Memory B cell (primary cell): ENCODE measurements around the gene PI4K2B.
"Not testable (repeated sequence)": the region's sequence is repeated elsewhere in the genome, so short reads cannot be mapped to it uniquely, and the experiment has no call there.

ENCODE experiments used
- ATAC-seq: fragments of 150-1000 bp; cut with Tn5 transposase; 2 replicates; pipeline ENCODE4 v1.10.0; 2021; ENCODE audit warnings: low read depth, mild to moderate bottlenecking, moderate library complexity
- DNase-seq, 2 donors: peaks; one replicate each; pipeline ENCODE4 v3.0.0; 2022; ENCODE audit warnings: low spot score in 2 of 2
- H3K27ac Mint-ChIP-seq: one replicate; pipeline ENCODE4 v1.8.0; 2022; ENCODE audit warnings: mild to moderate bottlenecking, moderate library complexity, mixed read lengths
- H3K27me3 Mint-ChIP-seq: one replicate; pipeline ENCODE4 v1.8.0; 2022; ENCODE audit warnings: mixed read lengths
- H3K36me3 Mint-ChIP-seq: one replicate; pipeline ENCODE4 v1.8.0; 2022; ENCODE audit warnings: mild to moderate bottlenecking, mixed read lengths
- H3K4me1 Mint-ChIP-seq: one replicate; pipeline ENCODE4 v1.8.0; 2022; ENCODE audit warnings: mixed read lengths
- H3K4me3 Mint-ChIP-seq: one replicate; pipeline ENCODE4 v1.8.0; 2022; ENCODE audit warnings: mild to moderate bottlenecking, moderate library complexity, mixed read lengths
- H3K9me3 Mint-ChIP-seq: one replicate; pipeline ENCODE4 v1.8.0; 2022; ENCODE audit warnings: mixed read lengths

The PI4K2B gene

DNA sequence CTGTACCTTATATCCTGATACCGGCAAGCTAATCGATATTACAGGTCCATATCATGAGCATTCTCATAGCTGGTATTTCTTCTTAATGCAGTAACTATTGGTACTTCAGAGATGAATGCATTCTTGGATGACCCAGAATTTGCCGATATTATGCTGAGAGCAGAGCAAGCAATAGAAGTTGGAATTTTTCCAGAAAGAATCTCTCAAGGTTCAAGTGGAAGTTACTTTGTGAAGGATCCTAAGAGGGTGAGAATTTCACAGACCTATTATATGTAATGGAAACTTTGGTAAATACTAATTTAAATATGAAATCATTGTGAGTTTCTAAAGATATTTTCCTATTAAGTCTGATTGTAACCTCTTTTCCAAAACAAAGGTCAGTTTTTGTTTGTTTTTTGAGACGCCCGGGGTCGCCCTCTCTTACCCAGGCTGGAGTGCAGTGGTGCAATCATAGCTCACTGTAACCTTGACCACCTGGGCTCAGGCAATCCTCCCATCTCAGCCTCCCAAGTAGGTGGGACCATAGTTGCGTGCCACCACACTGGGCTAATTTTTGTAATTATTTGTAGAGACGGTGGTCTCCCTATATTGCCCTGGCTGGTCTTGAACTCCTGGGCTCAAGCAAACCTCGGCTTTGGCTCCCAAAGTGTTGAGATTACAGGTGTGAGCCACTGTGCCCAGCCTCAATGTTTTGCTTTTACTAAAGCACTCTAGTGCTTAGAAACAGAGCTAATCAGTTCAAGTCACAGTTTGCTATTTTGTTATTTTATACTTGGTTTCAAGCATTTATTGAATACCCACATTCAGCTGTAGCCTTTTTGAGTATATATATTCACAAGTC lies 18.6 kb downstream of the PI4K2B start:
- Mint-ChIP-seq H3K4me1 (peaks cover 22% of the 10 kb centered on the region), H3K27me3 (no peaks in the 10 kb centered on the region), H3K4me3 (no peak overlapping the region), H3K36me3 (peaks cover 22% of the 10 kb centered on the region), H3K9me3 (peaks cover 4% of the 10 kb centered on the region), H3K27ac (peak overlapping the region; percentile 19)
- ATAC-seq, result peak; percentile 8
- DNase-seq, result no peak

DNA sequence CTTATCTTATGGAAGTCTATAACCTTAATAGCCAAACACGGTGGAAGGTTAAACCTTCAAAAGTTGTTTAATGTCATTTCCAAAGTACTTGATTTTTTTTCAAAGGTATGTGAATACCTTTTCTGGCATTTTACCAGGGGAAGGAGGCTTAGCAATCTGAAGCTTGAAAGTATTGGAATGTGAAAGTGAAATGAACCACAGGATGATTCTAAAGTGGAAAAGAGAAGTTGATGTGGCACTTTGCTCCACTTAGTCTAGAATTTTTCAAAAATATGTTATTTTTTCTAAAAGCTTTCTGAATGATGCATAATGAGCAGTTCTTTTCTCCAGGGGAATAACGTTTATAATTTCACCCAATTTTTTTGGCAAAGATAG lies 19.2 kb downstream of the PI4K2B start:
- Mint-ChIP-seq H3K36me3 (peaks cover 21% of the 10 kb centered on the region), H3K27ac (no peak overlapping the region), H3K27me3 (no peaks in the 10 kb centered on the region), H3K4me3 (no peak overlapping the region), H3K9me3 (peaks cover 4% of the 10 kb centered on the region), H3K4me1 (peaks cover 22% of the 10 kb centered on the region)
- no peak for DNase-seq
- peak; percentile 63 for ATAC-seq

DNA sequence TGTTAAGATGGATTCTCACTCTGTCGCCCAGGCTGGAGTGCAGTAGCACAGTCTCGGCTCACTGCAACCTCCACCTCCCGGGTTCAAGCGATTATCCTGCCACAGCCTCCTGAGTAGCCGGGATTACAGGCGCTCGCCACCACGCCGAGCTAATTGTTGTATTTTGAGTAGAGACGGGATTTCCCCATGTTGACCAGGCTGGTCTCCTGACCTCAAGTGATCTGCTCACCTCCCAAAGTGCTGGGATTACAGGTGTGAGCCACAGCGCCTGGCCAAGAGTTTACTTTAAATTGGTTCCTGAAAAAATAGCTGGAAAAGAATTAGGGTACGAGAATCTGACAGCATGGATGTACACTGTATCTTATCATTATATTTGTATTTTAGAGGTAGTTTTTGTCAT lies 20.0 kb downstream of the PI4K2B start:
- DNase-seq, H3K4me3 Mint-ChIP-seq, H3K9me3 Mint-ChIP-seq, ATAC-seq, H3K27ac Mint-ChIP-seq, H3K27me3 Mint-ChIP-seq: not testable (repeated sequence)
- Mint-ChIP-seq H3K4me1 (peaks cover 18% of the 10 kb centered on the region), H3K36me3 (peaks cover 18% of the 10 kb centered on the region)

DNA sequence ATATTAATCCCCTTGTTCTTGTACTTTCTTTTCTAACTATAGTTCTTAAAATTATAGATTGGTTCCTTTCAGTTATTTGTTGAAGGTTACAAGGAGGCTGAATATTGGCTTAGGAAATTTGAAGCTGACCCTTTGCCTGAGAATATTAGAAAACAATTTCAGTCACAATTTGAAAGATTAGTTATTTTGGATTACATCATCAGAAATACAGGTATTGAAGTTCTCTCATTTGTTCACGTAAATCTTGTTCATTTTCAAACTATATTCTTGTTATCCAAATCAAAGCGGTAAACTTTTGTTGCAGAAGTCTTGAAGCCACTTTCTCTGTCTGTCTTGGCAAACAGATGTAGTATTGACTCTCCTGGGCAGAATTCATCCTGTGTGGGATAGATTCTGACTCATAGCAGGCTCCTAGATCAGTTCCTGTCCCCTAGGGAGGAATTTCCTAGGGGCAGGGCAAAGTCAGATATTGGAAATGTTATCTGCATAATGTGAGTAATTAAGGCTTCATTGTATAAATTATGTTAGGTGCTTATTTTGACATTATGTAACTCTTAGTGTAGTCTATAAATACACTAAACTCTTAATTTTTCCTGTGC lies 25.2 kb downstream of the PI4K2B start:
- peaks cover 20% of the 10 kb centered on the region for H3K36me3 Mint-ChIP-seq
- H3K27me3 Mint-ChIP-seq, result no peaks in the 10 kb centered on the region
- H3K9me3 Mint-ChIP-seq, result no peaks in the 10 kb centered on the region
- H3K4me3 Mint-ChIP-seq, result no peak overlapping the region
- H3K4me1 Mint-ChIP-seq, result no peaks in the 10 kb centered on the region
- ATAC-seq, result no peak
- DNase-seq, result no peak
- H3K27ac Mint-ChIP-seq, result no peak overlapping the region

DNA sequence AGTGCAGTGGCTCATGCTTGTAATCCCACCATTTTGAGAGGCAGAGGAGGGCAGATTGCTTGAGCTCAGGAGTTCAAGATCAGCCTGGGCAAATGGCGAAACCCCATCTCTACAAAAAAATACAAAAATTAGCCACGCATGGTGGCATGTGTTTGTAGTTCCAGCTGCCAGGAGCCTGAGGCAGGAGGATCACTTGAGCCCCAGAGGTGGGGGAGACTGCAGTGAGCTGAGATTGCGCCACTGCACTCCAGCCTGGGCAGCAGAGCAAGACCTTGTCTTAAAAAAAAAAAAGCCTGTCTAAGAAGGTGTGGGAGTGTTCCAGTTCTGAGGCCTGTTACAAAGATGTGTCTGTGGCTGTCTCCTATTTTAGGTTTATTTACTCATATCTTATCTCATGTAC lies 38.0 kb downstream of the PI4K2B start:
- no peak overlapping the region for H3K4me3 Mint-ChIP-seq
- DNase-seq, result no peak
- no peak overlapping the region for H3K27ac Mint-ChIP-seq
- no peaks in the 10 kb centered on the region for H3K9me3 Mint-ChIP-seq
- H3K36me3 Mint-ChIP-seq, result peaks cover 27% of the 10 kb centered on the region
- ATAC-seq, result no peak
- no peaks in the 10 kb centered on the region for H3K27me3 Mint-ChIP-seq
- H3K4me1 Mint-ChIP-seq, result no peaks in the 10 kb centered on the region

DNA sequence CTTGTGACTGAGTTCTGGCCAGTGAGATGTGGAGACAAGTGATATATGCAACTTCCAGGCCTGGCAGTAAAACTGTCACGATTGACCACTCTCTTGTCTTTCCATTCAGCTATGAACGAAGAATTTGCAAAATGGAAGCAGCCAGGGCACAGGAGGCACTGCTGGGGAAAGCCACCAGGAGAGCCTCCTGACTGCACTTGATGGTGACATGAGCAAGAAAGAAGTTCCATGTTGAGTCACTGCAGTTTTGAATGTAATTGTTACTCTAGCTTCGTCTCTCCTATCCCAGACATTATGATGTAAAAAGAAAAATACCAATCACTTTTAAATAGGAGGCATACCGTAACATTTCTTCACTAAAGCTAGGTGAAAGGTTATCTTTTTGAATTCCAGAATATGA lies 46.4 kb downstream of the PI4K2B start:
- Mint-ChIP-seq H3K4me1 (no peaks in the 10 kb centered on the region), H3K27me3 (no peaks in the 10 kb centered on the region), H3K4me3 (no peak overlapping the region), H3K27ac (no peak overlapping the region), H3K36me3 (peaks cover 8% of the 10 kb centered on the region), H3K9me3 (no peaks in the 10 kb centered on the region)
- ATAC-seq (no peak), DNase-seq (no peak)

DNA sequence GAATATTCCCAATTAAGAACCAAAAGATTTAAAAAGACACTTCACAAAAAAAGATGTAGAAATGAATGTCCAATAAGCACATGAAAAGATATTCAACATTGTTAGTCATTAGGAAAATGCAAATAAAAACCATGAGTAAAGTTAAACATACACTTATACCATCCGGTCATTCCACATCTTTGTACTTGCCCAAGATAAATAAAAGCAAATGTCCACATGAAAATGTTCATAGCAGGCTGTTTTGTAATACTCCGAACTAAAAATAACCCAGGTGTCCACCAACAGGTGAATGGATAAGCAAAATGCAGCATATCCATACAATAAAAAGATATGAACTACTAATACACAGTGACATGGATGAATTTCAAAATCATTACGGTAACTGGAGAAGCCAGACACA lies 50.1 kb downstream of the PI4K2B start:
- H3K9me3 Mint-ChIP-seq, result peaks cover 9% of the 10 kb centered on the region
- no peak overlapping the region for H3K27ac Mint-ChIP-seq
- H3K27me3 Mint-ChIP-seq, result no peaks in the 10 kb centered on the region
- no peak overlapping the region for H3K4me3 Mint-ChIP-seq
- ATAC-seq, result no peak
- no peaks in the 10 kb centered on the region for H3K4me1 Mint-ChIP-seq
- DNase-seq, result no peak
- H3K36me3 Mint-ChIP-seq, result peaks cover 15% of the 10 kb centered on the region

DNA sequence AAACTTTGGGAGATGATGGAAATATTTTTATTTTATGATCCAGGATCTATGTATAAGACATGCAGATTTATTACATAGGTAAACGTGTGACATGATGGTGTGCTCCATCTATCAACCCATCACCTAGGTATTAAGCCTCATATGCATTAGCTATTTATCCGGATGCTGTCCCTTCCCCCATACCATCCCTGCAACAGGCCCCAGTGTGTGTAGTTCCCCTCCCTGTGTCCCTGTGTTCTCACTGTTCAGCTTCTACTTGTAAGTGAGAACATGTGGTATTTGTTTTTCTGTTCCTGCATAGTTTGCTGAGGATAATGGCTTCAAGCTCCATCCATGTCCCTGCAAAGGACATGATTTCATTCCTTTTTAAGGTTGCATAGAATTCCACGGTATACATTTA lies 50.6 kb downstream of the PI4K2B start:
- DNase-seq (no peak), ATAC-seq (no peak)
- no peaks in the 10 kb centered on the region for H3K4me1 Mint-ChIP-seq
- H3K4me3 Mint-ChIP-seq, result no peak overlapping the region
- peaks cover 15% of the 10 kb centered on the region for H3K36me3 Mint-ChIP-seq
- H3K9me3 Mint-ChIP-seq, result peaks cover 9% of the 10 kb centered on the region
- no peak overlapping the region for H3K27ac Mint-ChIP-seq
- H3K27me3 Mint-ChIP-seq, result no peaks in the 10 kb centered on the region

DNA sequence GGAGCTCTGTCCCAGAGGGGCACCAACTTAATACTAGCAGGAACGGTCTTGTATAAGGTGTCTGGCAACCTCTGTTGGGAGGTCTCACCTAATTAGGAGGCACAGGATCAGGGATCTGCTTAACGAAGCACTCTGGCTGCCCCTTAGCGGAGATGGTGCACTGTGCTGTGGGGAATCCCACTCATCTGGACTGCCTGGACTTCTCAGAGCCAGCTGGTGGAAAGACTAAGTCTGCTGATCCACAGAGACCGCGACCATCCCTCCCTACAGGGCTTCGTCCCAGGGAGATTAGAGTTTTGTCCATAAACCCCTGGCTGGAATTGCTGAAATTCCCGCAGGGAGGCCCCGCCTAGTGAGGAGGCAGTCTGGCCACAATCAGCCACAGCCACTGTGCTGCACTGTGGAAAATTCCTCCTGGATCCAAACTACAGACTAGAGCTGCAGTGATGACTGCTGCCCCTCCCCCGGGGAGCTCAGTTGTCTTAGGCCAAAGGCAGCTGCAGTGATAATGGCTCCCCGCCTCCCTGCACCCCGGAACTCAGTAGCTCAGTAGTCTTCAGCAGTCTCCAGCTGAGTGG lies 56.7 kb downstream of the PI4K2B start:
- Mint-ChIP-seq H3K36me3 (peaks cover 10% of the 10 kb centered on the region), H3K27ac (no peak overlapping the region), H3K4me1 (no peaks in the 10 kb centered on the region), H3K27me3 (no peaks in the 10 kb centered on the region), H3K9me3 (peaks cover 9% of the 10 kb centered on the region), H3K4me3 (no peak overlapping the region)
- DNase-seq (no peak), ATAC-seq (no peak)

DNA sequence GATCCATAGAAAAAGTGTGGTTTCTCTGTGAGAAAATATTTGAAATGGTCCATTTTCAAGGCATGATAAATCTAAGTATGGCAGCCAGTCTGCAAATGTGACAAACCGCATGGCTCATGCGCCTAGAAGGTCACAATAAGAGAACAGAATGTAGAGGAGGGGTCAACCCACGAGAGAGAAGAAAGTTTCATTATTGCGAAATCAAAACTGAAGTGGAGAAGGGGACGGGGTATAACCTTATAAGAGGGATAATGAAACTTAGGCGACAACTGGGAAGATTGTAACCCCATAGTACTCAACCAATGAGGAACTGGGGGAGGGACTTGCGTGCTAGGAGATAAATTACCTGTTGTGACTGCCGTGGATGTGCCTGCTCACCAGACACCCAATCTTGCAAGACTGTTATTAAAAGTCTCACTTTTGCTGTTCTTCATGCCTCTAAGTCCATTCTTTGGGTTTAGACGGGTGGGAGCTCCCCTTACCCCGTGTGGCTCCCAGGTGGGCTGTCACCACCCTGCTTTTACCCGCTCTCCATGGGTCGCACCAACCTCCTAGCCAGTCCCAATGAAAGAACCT lies 57.4 kb downstream of the PI4K2B start:
- no peak overlapping the region for H3K4me3 Mint-ChIP-seq
- H3K27ac Mint-ChIP-seq, result no peak overlapping the region
- ATAC-seq (no peak), DNase-seq (no peak)
- H3K36me3 Mint-ChIP-seq, result peaks cover 10% of the 10 kb centered on the region
- no peaks in the 10 kb centered on the region for H3K27me3 Mint-ChIP-seq
- no peaks in the 10 kb centered on the region for H3K4me1 Mint-ChIP-seq
- H3K9me3 Mint-ChIP-seq, result peaks cover 9% of the 10 kb centered on the region

DNA sequence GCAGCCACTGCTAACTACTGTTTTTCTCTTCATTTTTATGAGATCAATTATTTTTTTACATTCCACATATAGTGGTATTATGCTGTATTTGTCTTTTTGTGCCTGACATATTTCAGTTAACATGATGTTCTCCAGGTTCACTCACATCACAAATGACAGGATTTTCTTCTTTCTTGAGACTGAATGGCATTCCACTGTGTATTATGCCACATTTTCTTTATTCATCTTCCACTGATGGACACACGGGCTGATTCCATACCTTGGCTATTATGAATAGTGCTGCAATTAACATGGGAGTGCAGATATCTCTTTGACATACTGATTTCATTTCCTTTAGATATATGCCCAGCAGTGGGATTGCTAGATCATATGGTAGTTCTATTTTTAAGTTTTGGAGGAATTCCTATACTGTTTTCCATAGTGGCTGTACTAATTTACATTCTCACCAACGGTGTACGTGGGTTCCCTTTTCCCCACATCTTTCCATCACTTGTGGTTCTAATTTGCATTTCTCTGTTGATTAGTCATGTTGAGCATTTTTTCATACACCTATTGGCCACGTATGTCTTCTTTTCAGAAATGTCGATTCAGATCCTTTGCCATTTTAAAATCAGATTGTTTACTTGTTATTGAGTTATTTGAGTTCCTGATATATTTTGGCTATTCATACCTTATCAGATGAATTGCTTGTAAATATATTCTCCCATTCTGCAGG lies 63.9 kb downstream of the PI4K2B start:
- Mint-ChIP-seq H3K9me3 (no peaks in the 10 kb centered on the region), H3K36me3 (no peaks in the 10 kb centered on the region), H3K4me1 (peaks cover 8% of the 10 kb centered on the region), H3K27ac (no peak overlapping the region), H3K27me3 (peaks cover 2% of the 10 kb centered on the region), H3K4me3 (no peak overlapping the region)
- ATAC-seq (no peak), DNase-seq (no peak)

DNA sequence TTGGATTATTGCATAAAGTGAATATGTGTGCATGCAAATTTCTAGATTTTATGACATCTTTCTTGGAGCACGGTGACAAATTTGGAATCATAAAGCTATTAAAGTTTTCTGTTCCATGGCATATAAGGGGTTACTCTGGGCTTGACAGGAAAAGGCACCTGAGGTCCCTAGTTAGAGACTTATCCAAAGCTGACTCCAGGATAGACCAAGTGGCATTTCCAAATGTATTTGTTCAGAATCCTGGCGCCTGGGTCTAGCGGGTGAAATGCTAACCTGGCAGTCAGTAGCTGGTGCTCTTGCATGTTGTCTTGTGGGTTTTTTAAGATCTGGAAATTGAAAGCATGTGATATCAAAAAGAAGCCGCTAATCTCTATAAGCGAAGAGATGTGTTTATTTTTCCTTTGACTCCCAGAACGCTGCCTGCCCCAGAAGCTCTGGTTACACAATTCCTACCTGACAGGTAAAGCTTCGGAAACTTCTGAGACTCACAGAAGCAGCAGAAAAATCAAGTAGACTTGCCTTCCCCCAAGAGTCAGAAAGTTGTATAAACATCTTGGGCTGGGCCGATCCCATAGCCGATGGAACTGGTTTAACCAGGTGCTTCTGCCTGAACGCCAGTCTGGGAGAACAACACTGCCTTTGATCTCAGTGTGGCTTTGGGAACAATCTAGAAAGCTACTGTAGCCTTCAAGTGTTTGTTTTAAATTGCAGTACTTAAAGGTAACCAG lies 65.8 kb downstream of the PI4K2B start:
- ATAC-seq (no peak), DNase-seq (no peak)
- Mint-ChIP-seq H3K4me3 (no peak overlapping the region), H3K27me3 (peaks cover 3% of the 10 kb centered on the region), H3K27ac (no peak overlapping the region), H3K9me3 (no peaks in the 10 kb centered on the region), H3K4me1 (peaks cover 8% of the 10 kb centered on the region), H3K36me3 (no peaks in the 10 kb centered on the region)

DNA sequence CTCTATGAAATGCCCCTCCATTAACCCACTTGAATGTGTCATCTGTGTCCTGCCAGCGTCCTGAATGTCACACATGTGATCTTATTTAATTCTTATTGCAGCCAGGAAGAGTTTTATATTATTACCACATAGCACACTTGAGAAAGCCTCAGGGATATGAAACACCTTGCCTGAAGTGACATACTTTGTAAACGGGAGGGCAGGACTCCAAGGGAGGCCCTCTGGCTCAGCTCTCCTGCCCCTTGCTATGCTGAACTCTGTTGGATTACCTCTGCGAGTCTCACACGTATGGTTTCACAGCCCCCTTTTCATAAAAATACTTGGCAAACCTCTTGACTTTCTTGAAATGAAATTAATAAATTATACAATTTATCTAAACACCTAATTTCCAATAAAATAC lies 67.6 kb downstream of the PI4K2B start:
- Mint-ChIP-seq H3K9me3 (no peaks in the 10 kb centered on the region), H3K4me3 (no peak overlapping the region), H3K27ac (no peak overlapping the region), H3K4me1 (peaks cover 8% of the 10 kb centered on the region), H3K27me3 (peaks cover 3% of the 10 kb centered on the region), H3K36me3 (no peaks in the 10 kb centered on the region)
- ATAC-seq (no peak), DNase-seq (no peak)
